Fibroblast of lung (primary cell): ENCODE data around the gene WNT7A.

Experiments
- CTCF ChIP-seq, 2 donors: IDR thresholded peaks in 1 of 2; conservative IDR thresholded peaks in 1 of 2; 1 replicate in 1 of 2; 2 replicates in 1 of 2; pipeline ENCODE4 v1.5.1; 2011 to 2012; ENCODE audit warnings: low read length in 2 of 2, control low read depth in 1 of 2, inconsistent platforms in 1 of 2, low read depth in 1 of 2, mild to moderate bottlenecking in 1 of 2
- EZH2 ChIP-seq: IDR thresholded peaks from 2 replicates; pipeline ENCODE4 v1.5.1; 2012; ENCODE audit warnings: low read length, control low read depth, mild to moderate bottlenecking; ENCODE audit errors: missing control alignments

GRCh38 chr3:13791198-13792050 lies 88.4 kb downstream of the WNT7A start:
- no peak for TF ChIP-seq CTCF (conservative IDR thresholded peaks at IDR 0.05 in 1 of 2, IDR thresholded peaks at IDR 0.05 in 1 of 2; ENCODE audit: low read depth in 1 of 2, low read length in 2 of 2)
- TF ChIP-seq EZH2: no peak
